Measurements from ENCODE around the gene LRBA. TPM values are rescaled to one million over a fixed set of nuclear protein-coding genes. Genes with fewer than 3 reads are reported as not detected.

The LRBA gene
- total and polyA plus RNA-seq, 4 donors: 8.2 to 69.8 (median 32.8) TPM

DNA sequence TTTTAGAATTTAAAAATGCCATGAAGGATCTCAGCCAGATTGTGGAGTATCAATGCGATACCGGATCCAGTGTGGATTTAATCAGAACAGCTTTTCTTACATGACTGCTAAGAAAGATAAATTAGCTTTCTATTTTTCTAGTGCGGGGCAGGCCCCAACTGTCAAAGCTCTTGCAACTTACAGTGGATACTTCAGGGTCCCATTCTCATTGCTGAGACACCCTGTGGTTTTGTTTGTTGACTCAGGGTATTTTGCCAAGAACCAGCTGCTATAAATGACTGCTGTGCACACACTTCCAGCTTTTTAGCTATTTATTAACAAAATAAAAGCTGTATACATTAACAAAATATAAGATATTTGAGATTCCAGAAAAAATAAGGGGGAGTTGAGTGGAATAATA lies 770.5 kb downstream of the LRBA start:
- no peaks in the 10 kb centered on the region for H3K9me3 ChIP-seq (ENCODE audit: control insufficient read depth in 4 of 4, low read length in 3 of 4)
- DNase-seq (ENCODE audit: low spot score): no peak
- TF ChIP-seq RAD21 (IDR thresholded peaks at IDR 0.05) (no peak), EGR1 (IDR thresholded peaks at IDR 0.05; ENCODE audit: low read depth in 2 of 2) (no peak), FOXA1 (IDR thresholded peaks at IDR 0.05) (no peak), HNF4G (IDR thresholded peaks at IDR 0.05) (no peak), NR2F2 (IDR thresholded peaks at IDR 0.05) (no peak), FOXA2 (IDR thresholded peaks at IDR 0.05) (no peak), HNF4A (conservative IDR thresholded peaks at IDR 0.05) (no peak), RXRA (IDR thresholded peaks at IDR 0.05) (no peak), GABPA (IDR thresholded peaks at IDR 0.05 in 1 of 2, conservative IDR thresholded peaks at IDR 0.05 in 1 of 2) (no peak), SP1 (IDR thresholded peaks at IDR 0.05) (no peak), YY1 (IDR thresholded peaks at IDR 0.05) (no peak), JUND (IDR thresholded peaks at IDR 0.05) (no peak), TAF1 (conservative IDR thresholded peaks at IDR 0.05) (no peak)
- TF ChIP-seq, protein P1, sequence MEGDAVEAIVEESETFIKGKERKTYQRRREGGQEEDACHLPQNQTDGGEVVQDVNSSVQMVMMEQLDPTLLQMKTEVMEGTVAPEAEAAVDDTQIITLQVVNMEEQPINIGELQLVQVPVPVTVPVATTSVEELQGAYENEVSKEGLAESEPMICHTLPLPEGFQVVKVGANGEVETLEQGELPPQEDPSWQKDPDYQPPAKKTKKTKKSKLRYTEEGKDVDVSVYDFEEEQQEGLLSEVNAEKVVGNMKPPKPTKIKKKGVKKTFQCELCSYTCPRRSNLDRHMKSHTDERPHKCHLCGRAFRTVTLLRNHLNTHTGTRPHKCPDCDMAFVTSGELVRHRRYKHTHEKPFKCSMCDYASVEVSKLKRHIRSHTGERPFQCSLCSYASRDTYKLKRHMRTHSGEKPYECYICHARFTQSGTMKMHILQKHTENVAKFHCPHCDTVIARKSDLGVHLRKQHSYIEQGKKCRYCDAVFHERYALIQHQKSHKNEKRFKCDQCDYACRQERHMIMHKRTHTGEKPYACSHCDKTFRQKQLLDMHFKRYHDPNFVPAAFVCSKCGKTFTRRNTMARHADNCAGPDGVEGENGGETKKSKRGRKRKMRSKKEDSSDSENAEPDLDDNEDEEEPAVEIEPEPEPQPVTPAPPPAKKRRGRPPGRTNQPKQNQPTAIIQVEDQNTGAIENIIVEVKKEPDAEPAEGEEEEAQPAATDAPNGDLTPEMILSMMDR (IDR thresholded peaks at IDR 0.05; ENCODE audit: low read depth, low read length, missing input control): no peak
- TF ChIP-seq, protein P2, sequence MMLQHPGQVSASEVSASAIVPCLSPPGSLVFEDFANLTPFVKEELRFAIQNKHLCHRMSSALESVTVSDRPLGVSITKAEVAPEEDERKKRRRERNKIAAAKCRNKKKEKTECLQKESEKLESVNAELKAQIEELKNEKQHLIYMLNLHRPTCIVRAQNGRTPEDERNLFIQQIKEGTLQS (IDR thresholded peaks at IDR 0.05): no peak
- TF ChIP-seq, protein P3, sequence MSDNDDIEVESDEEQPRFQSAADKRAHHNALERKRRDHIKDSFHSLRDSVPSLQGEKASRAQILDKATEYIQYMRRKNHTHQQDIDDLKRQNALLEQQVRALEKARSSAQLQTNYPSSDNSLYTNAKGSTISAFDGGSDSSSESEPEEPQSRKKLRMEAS (IDR thresholded peaks at IDR 0.05): no peak
- TF ChIP-seq, protein P4, sequence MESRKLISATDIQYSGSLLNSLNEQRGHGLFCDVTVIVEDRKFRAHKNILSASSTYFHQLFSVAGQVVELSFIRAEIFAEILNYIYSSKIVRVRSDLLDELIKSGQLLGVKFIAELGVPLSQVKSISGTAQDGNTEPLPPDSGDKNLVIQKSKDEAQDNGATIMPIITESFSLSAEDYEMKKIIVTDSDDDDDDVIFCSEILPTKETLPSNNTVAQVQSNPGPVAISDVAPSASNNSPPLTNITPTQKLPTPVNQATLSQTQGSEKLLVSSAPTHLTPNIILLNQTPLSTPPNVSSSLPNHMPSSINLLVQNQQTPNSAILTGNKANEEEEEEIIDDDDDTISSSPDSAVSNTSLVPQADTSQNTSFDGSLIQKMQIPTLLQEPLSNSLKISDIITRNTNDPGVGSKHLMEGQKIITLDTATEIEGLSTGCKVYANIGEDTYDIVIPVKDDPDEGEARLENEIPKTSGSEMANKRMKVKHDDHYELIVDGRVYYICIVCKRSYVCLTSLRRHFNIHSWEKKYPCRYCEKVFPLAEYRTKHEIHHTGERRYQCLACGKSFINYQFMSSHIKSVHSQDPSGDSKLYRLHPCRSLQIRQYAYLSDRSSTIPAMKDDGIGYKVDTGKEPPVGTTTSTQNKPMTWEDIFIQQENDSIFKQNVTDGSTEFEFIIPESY (IDR thresholded peaks at IDR 0.05): no peak
- no peak overlapping the region for H3K4me3 ChIP-seq (ENCODE audit: low read depth in 1 of 3, low read length in 3 of 3)
- H3K27ac ChIP-seq (ENCODE audit: low read depth in 1 of 2, low read length in 2 of 2): no peak overlapping the region
- no peaks in the 10 kb centered on the region for H3K36me3 ChIP-seq (ENCODE audit: control insufficient read depth in 4 of 4, insufficient read depth in 3 of 4, low read depth in 1 of 4, low read length in 3 of 4)
- no peaks in the 10 kb centered on the region for H3K4me1 ChIP-seq (ENCODE audit: control insufficient read depth in 4 of 4, insufficient read depth in 4 of 4, low read length in 3 of 4)
- no peaks in the 10 kb centered on the region for H3K27me3 ChIP-seq (ENCODE audit: control insufficient read depth in 4 of 4, insufficient read depth in 4 of 4, low read length in 3 of 4)
- no peak overlapping the region for H3K9ac ChIP-seq (ENCODE audit: low read depth in 1 of 2, low read length in 2 of 2)
- WGBS: 54% methylated on average over 3 of the region's 3 CpGs

DNA sequence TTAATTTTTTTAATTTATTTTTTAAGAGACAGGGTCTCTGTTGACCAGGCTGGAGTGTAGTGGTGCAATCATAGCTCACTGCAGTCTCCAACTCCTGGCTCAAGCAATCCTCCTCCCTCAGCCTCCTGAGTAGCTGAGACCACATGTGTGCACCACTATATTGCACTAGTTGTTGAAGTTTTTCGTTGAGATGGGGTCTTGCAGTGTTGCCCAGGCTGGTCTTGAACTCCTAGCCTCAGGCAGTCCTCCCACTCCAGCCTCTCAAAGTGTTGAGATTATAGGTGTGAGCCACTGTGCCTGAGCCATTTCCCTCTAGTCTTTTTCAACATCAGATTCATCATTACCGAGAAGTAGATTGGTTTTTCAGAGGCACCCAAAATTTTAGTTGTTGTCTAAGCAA lies 771.2 kb downstream of the LRBA start:
- no peaks in the 10 kb centered on the region for H3K36me3 ChIP-seq (ENCODE audit: control insufficient read depth in 4 of 4, insufficient read depth in 3 of 4, low read depth in 1 of 4, low read length in 3 of 4)
- no peak overlapping the region for H3K9ac ChIP-seq (ENCODE audit: low read depth in 1 of 2, low read length in 2 of 2)
- 82% methylated on average over 2 of the region's 2 CpGs for WGBS
- no peaks in the 10 kb centered on the region for H3K4me1 ChIP-seq (ENCODE audit: control insufficient read depth in 4 of 4, insufficient read depth in 4 of 4, low read length in 3 of 4)
- no peak for DNase-seq (ENCODE audit: low spot score)
- no peak overlapping the region for H3K27ac ChIP-seq (ENCODE audit: low read depth in 1 of 2, low read length in 2 of 2)
- no peaks in the 10 kb centered on the region for H3K9me3 ChIP-seq (ENCODE audit: control insufficient read depth in 4 of 4, low read length in 3 of 4)
- no peak for TF ChIP-seq TAF1 (conservative IDR thresholded peaks at IDR 0.05)
- TF ChIP-seq, protein P3 (IDR thresholded peaks at IDR 0.05): no peak
- no peak for TF ChIP-seq EGR1 (IDR thresholded peaks at IDR 0.05; ENCODE audit: low read depth in 2 of 2)
- TF ChIP-seq RXRA (IDR thresholded peaks at IDR 0.05): no peak
- TF ChIP-seq, protein P1 (IDR thresholded peaks at IDR 0.05; ENCODE audit: low read depth, low read length, missing input control): no peak
- TF ChIP-seq JUND (IDR thresholded peaks at IDR 0.05): no peak
- TF ChIP-seq YY1 (IDR thresholded peaks at IDR 0.05): no peak
- TF ChIP-seq, protein P4 (IDR thresholded peaks at IDR 0.05): no peak
- no peak for TF ChIP-seq GABPA (IDR thresholded peaks at IDR 0.05 in 1 of 2, conservative IDR thresholded peaks at IDR 0.05 in 1 of 2)
- no peak for TF ChIP-seq SP1 (IDR thresholded peaks at IDR 0.05)
- TF ChIP-seq, protein P2 (IDR thresholded peaks at IDR 0.05): no peak
- TF ChIP-seq FOXA1 (IDR thresholded peaks at IDR 0.05): no peak
- TF ChIP-seq HNF4A (conservative IDR thresholded peaks at IDR 0.05): no peak
- no peak for TF ChIP-seq HNF4G (IDR thresholded peaks at IDR 0.05)
- TF ChIP-seq NR2F2 (IDR thresholded peaks at IDR 0.05): no peak
- TF ChIP-seq, protein P5, sequence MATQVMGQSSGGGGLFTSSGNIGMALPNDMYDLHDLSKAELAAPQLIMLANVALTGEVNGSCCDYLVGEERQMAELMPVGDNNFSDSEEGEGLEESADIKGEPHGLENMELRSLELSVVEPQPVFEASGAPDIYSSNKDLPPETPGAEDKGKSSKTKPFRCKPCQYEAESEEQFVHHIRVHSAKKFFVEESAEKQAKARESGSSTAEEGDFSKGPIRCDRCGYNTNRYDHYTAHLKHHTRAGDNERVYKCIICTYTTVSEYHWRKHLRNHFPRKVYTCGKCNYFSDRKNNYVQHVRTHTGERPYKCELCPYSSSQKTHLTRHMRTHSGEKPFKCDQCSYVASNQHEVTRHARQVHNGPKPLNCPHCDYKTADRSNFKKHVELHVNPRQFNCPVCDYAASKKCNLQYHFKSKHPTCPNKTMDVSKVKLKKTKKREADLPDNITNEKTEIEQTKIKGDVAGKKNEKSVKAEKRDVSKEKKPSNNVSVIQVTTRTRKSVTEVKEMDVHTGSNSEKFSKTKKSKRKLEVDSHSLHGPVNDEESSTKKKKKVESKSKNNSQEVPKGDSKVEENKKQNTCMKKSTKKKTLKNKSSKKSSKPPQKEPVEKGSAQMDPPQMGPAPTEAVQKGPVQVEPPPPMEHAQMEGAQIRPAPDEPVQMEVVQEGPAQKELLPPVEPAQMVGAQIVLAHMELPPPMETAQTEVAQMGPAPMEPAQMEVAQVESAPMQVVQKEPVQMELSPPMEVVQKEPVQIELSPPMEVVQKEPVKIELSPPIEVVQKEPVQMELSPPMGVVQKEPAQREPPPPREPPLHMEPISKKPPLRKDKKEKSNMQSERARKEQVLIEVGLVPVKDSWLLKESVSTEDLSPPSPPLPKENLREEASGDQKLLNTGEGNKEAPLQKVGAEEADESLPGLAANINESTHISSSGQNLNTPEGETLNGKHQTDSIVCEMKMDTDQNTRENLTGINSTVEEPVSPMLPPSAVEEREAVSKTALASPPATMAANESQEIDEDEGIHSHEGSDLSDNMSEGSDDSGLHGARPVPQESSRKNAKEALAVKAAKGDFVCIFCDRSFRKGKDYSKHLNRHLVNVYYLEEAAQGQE (IDR thresholded peaks at IDR 0.05): no peak
- no peaks in the 10 kb centered on the region for H3K27me3 ChIP-seq (ENCODE audit: control insufficient read depth in 4 of 4, insufficient read depth in 4 of 4, low read length in 3 of 4)
- no peak overlapping the region for H3K4me3 ChIP-seq (ENCODE audit: low read depth in 1 of 3, low read length in 3 of 3)

Data from liver (tissue), 9 donors.